Inflammatory macrophage treated with lipopolysaccharide for 4 hours (primary cell): ENCODE results near the gene CNOT6.

Source experiments
- DNase-seq: peaks from one replicate; pipeline ENCODE4 v3.0.0-alpha.2; 2020

CNOT6 gene

GRCh38 chr5:180625125-180625790, 131.1 kb downstream of the CNOT6 start:
- no peak for DNase-seq

DNA sequence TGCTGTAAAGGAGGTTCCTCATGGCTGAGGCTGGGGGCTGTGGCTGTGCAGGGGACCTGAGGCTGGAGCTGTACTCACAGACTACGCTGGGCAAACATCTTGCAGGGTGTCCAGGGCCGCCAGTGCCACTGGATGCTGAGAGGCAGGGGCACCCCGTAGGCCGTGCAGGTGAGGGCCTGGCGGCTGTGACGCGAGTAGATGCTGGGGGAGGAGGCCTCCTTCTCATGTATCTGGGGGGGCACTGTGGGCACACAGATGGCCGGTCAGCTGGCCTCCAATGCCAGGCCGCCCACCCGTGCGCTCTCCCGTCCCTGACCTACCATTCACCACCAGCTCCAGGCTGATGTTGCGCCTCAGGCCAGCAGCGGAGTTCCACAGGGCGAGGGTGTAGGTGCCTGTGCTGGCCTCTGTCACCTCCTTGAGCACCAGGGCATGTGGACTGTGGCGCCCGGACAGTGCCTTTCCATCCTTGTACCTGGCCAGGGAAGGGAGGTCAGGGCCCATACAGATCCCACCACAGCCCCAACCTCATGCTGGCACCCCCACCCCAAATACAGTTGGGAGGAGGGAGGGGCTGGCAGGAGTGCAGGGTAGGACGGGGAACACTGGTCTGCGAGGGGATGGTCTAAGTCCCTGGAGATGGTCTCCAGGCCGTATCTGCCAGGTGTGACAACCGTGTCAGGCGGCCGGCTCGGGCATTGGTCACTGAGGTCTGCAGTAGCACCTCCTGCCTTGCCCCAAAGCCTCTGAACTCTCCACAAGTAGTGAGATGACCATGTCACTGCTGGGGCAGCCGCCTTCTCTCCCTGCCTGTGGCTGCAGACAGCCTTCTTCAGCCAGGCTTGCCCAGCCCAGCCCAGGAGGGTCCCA, 131.8 kb downstream of the CNOT6 start:
- DNase-seq = no peak

DNA sequence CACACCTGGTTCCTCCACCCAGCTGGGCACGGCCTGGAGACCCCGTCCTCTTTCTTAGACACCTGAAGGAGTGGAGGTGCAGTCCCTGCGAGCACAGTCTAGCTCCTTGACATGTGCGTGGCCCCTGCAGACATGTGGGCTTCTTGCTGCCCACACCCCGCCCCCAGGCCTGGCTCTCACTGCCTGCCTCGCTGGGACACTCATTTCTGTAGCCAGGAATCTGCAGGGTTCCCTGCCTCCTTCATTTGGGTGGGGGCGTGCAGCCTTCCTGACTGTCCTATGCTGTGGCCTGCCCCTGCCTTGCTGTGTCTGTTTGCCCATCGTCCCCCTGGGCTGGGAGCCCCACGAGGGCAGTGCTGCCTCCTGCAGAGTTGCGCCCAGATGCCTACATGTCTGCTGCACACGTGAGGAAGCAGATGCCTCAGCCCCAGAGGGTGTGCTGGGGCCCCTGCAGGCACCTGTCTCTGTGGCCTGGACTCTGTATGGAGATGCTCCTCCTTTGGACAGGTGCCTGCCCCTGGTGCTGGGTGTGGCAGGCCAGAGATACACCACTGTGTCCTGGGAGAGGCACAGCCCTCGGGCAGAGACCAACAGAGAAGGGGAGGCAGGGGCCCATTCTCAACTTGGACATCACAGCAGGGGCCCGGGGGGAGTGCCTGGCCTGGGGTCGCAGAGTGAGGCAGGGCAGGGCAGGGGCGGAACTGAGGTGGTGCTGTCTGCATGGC, 132.6 kb downstream of the CNOT6 start:
- no peak for DNase-seq

GRCh38 chr5:180627386-180628120, 133.4 kb downstream of the CNOT6 start:
- no peak for DNase-seq
